HepG2 (cell line): ENCODE results near the gene TCERG1L. TPM values are rescaled to one million over a fixed set of nuclear protein-coding genes. Genes with fewer than 3 reads are reported as not detected.

Source experiments
- ATAC-seq: fragments of 200-7000 bp; cut with Tn5 transposase; 3 replicates; pipeline ENCODE4 v1.9.1; 2020; ENCODE audit warnings: mild to moderate bottlenecking, moderate library complexity
- BruUV-seq: library from RNA; stranded (reverse); fragments of 400-500 nt; replicated peaks from 2 replicates; lab custom pipeline; 2021; lab: Mats Ljungman, UMichigan
- CTCF ChIA-PET: fragments of 300-600 bp; formaldehyde crosslinking; extraction: SDS; loops from one replicate; lab custom pipeline; 2021; ENCODE audit warnings: low total read pairs, inconsistent platforms, low intra/inter-chr PET ratio; lab: Yijun Ruan, JAX
- POLR2A ChIA-PET: fragments of 350-600 bp; sonication (Branson Sonifier 250); formaldehyde crosslinking; loops from one replicate; lab custom pipeline; 2020; ENCODE audit warnings: antibody characterized with exemption, inconsistent platforms; lab: Yijun Ruan, JAX
- DNase-seq: peaks from one replicate; pipeline ENCODE4 v3.0.0-alpha.2; 2015; ENCODE audit warnings: low spot score
- FAIRE-seq: peaks from 3 replicates; lab custom pipeline; 2011; peaks lifted over from hg19 to GRCh38; lab: Jason Lieb, UNC
- H2AFZ ChIP-seq: one replicate; pipeline ENCODE4 v1.6.1; 2011; ENCODE audit warnings: low read length, inconsistent platforms
- H3K27ac ChIP-seq: fragments of 300-600 bp; 3 replicates; pipeline ENCODE4 v1.8.0; 2011; ENCODE audit warnings: mixed run types, mild to moderate bottlenecking, mixed read lengths, low read length, inconsistent platforms; ENCODE audit not compliant: insufficient read depth; ENCODE audit errors: extremely low read length
- H3K27me3 ChIP-seq, 2 experiments: fragments of 200-600 bp in 1 of 2; 2 replicates in 1 of 2; 3 replicates in 1 of 2; pipeline versions ENCODE4 v1.6.0 to v1.8.0; 2011; ENCODE audit warnings: low read length in 2 of 2, mild to moderate bottlenecking in 2 of 2, moderate library complexity in 2 of 2, inconsistent platforms in 1 of 2; ENCODE audit not compliant: insufficient read depth in 2 of 2, control insufficient read depth in 1 of 2
- H3K36me3 ChIP-seq, 2 experiments: fragments of 200-600 bp in 1 of 2; replicated peaks in 1 of 2; 2 replicates in 1 of 2; 3 replicates in 1 of 2; pipeline versions ENCODE4 v1.5.1 to v1.8.0; 2011; ENCODE audit warnings: low read length in 2 of 2, inconsistent platforms in 1 of 2; ENCODE audit not compliant: insufficient read depth in 2 of 2, control insufficient read depth in 1 of 2
- H3K4me1 ChIP-seq: 2 replicates; pipeline ENCODE4 v1.5.1; 2012; ENCODE audit warnings: low read length, inconsistent platforms; ENCODE audit not compliant: insufficient read depth
- H3K4me2 ChIP-seq: 2 replicates; pipeline ENCODE4 v1.6.0; 2011; ENCODE audit warnings: low read depth, low read length, inconsistent platforms
- H3K4me3 ChIP-seq, 3 experiments: fragments of 200-600 bp in 1 of 3; sonication (generic), shearing (Covaris generic) in 1 of 3; replicated peaks in 1 of 3; 2 replicates each; pipeline ENCODE4 v1.5.1; 2011 to 2016; ENCODE audit warnings: low read length in 3 of 3, inconsistent platforms in 2 of 3, low read depth in 2 of 3, mild to moderate bottlenecking in 2 of 3, control low read depth in 1 of 3, mixed read lengths in 1 of 3; ENCODE audit not compliant: insufficient read depth in 1 of 3
- H3K79me2 ChIP-seq: one replicate; pipeline ENCODE4 v1.6.1; 2011; ENCODE audit warnings: low read length, inconsistent platforms; ENCODE audit not compliant: insufficient read depth
- H3K9ac ChIP-seq: 2 replicates; pipeline ENCODE4 v1.6.0; 2011; ENCODE audit warnings: mild to moderate bottlenecking, low read depth, low read length, inconsistent platforms; ENCODE audit not compliant: insufficient read depth
- H3K9me3 ChIP-seq: 2 replicates; pipeline ENCODE4 v1.5.1; 2012; ENCODE audit warnings: mild to moderate bottlenecking, low read length
- H4K20me1 ChIP-seq: 2 replicates; pipeline ENCODE4 v1.6.0; 2011; ENCODE audit warnings: inconsistent platforms, mild to moderate bottlenecking, low read length, moderate library complexity; ENCODE audit not compliant: insufficient read depth
- AKAP8 ChIP-seq: sonication (generic); formaldehyde crosslinking; IDR thresholded peaks from 2 replicates; pipeline ENCODE4 v1.5.1; 2020; ENCODE audit warnings: mild to moderate bottlenecking, missing genetic modification reagents
- CREB1 ChIP-seq, 2 experiments: fragments of 450-650 bp in 1 of 2; IDR thresholded peaks; 2 replicates each; pipeline ENCODE4 v1.6.1; 2016 to 2017; ENCODE audit warnings: control low read depth in 1 of 2, mild to moderate bottlenecking in 1 of 2, missing compliant biosample characterization in 1 of 2, missing genetic modification characterization in 1 of 2
- KLF6 ChIP-seq: IDR thresholded peaks from 2 replicates; pipeline ENCODE4 v1.8.0; 2016; ENCODE audit warnings: missing biosample characterization, missing genetic modification reagents
- NFE2L2 ChIP-seq: fragments of 150-350 bp; IDR thresholded peaks from 2 replicates; pipeline ENCODE4 v1.6.1; 2014; ENCODE audit warnings: low read length
- SKI ChIP-seq: fragments of 450-650 bp; IDR thresholded peaks from one replicate; pipeline ENCODE4 v1.6.1; 2018; ENCODE audit warnings: mild to moderate bottlenecking; ENCODE audit not compliant: partially characterized antibody
- in situ Hi-C: cut with HindIII; loops from 2 replicates; pipeline ENCODE4 v1.10.0; 2017; ENCODE audit warnings: low pct_unique_long_range_greater_than_20kb; ENCODE audit not compliant: extremely low pct_ligation_motif_present
- intact Hi-C: fragments of 100-400 bp; cut with micrococcal nuclease; formaldehyde crosslinking; loops from one replicate; pipeline ENCODE4 v1.10.0; 2022; ENCODE audit not compliant: unreplicated experiment
- polyA plus RNA-seq, 8 experiments: library from polyadenylated mRNA; depleted of rRNA in 3 of 8; stranded (reverse) in 7 of 8; unstranded in 1 of 8; fragments of >200 nt; fragmentation: Illumina TruSeq in 4 of 8; extraction: Trizol in 4 of 8; gene quantifications; 2 replicates each; pipeline versions ENCODE4 v1.2.1 to v1.2.3, GENCODE V29; 2011 to 2016; ENCODE audit warnings: low read depth in 4 of 8, missing spikeins in 1 of 8, mixed read lengths in 1 of 8; ENCODE audit not compliant: insufficient read depth in 1 of 8
- total RNA-seq, 5 experiments: library from RNA; depleted of rRNA; stranded (reverse); fragments of >200 nt; fragmentation: Illumina TruSeq; extraction: Trizol; gene quantifications; 2 replicates each; pipeline ENCODE4 v1.2.3, GENCODE V29; 2016; ENCODE audit warnings: low read depth in 1 of 5
- TF ChIP-seq, protein P1 (sequence below): sonication (generic); formaldehyde crosslinking; IDR thresholded peaks from 2 replicates; pipeline ENCODE4 v1.4.0; 2020; ENCODE audit warnings: missing genetic modification reagents
- TF ChIP-seq, protein P2 (sequence below): IDR thresholded peaks from 2 replicates; pipeline ENCODE4 v1.4.0; 2020; ENCODE audit warnings: mild to moderate bottlenecking, missing genetic modification reagents

The TCERG1L gene
- total and polyA plus RNA-seq, 2 of the 13 experiments (the other 11 are each of a cell fraction or from before 2014, with no cell fraction given) = not detected

DNA sequence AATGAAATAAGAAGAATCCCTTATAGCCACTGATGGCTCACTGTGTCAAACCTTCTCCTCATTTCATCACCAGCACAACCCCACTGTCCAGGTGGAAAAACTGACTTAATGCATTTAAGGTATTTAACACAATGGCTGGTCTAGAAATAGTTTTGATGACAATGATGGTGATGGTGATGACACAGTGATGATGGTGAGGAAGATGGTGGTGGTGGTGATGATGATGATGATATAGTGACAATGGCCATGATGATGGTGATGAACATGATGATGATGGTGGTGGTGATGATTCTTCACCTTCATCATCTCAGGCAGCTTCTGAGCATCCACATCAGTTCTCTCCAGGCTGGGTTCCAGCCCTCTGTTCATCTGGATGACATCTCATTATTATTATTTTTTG lies 186.6 kb downstream of the TCERG1L start:
- BruUV-seq = no TSS peak
- ATAC-seq (no peak), FAIRE-seq (no peak), DNase-seq (no peak)
- no peak overlapping the region for H3K4me3 ChIP-seq
- POLR2A ChIA-PET = no interaction called here
- no peak overlapping the region for H3K27ac ChIP-seq
- TF ChIP-seq CREB1 (IDR thresholded peaks at IDR 0.05) (peak; percentile 87), CREB1 (CRISPR knock-in tag; IDR thresholded peaks at IDR 0.05) (no peak), AKAP8 (CRISPR knock-in tag) (no peak), NFE2L2 (no peak), KLF6 (CRISPR knock-in tag) (no peak), SKI (no peak)
- TF ChIP-seq, protein P1, sequence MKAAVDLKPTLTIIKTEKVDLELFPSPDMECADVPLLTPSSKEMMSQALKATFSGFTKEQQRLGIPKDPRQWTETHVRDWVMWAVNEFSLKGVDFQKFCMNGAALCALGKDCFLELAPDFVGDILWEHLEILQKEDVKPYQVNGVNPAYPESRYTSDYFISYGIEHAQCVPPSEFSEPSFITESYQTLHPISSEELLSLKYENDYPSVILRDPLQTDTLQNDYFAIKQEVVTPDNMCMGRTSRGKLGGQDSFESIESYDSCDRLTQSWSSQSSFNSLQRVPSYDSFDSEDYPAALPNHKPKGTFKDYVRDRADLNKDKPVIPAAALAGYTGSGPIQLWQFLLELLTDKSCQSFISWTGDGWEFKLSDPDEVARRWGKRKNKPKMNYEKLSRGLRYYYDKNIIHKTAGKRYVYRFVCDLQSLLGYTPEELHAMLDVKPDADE (CRISPR knock-in tag) = no peak
- TF ChIP-seq, protein P2, sequence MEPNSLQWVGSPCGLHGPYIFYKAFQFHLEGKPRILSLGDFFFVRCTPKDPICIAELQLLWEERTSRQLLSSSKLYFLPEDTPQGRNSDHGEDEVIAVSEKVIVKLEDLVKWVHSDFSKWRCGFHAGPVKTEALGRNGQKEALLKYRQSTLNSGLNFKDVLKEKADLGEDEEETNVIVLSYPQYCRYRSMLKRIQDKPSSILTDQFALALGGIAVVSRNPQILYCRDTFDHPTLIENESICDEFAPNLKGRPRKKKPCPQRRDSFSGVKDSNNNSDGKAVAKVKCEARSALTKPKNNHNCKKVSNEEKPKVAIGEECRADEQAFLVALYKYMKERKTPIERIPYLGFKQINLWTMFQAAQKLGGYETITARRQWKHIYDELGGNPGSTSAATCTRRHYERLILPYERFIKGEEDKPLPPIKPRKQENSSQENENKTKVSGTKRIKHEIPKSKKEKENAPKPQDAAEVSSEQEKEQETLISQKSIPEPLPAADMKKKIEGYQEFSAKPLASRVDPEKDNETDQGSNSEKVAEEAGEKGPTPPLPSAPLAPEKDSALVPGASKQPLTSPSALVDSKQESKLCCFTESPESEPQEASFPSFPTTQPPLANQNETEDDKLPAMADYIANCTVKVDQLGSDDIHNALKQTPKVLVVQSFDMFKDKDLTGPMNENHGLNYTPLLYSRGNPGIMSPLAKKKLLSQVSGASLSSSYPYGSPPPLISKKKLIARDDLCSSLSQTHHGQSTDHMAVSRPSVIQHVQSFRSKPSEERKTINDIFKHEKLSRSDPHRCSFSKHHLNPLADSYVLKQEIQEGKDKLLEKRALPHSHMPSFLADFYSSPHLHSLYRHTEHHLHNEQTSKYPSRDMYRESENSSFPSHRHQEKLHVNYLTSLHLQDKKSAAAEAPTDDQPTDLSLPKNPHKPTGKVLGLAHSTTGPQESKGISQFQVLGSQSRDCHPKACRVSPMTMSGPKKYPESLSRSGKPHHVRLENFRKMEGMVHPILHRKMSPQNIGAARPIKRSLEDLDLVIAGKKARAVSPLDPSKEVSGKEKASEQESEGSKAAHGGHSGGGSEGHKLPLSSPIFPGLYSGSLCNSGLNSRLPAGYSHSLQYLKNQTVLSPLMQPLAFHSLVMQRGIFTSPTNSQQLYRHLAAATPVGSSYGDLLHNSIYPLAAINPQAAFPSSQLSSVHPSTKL (CRISPR knock-in tag) = no peak
- H3K27me3 ChIP-seq = peaks cover 2 to 38% of the 10 kb centered on the region in 2 experiments; a peak in 4 of 5 replicates
- no peaks in the 10 kb centered on the region for H3K79me2 ChIP-seq
- no peaks in the 10 kb centered on the region for H3K9me3 ChIP-seq
- no peaks in the 10 kb centered on the region for H3K4me1 ChIP-seq
- H4K20me1 ChIP-seq = no peaks in the 10 kb centered on the region
- intact Hi-C loops = no loop called here
- H2AFZ ChIP-seq = no peak overlapping the region
- in situ Hi-C loops = no loop called here
- no peaks in the 10 kb centered on the region for H3K36me3 ChIP-seq
- no peak overlapping the region for H3K9ac ChIP-seq
- CTCF ChIA-PET = no interaction called here
- H3K4me2 ChIP-seq = no peak overlapping the region
